GM12878 (cell line): ENCODE measurements around the gene PRKG1. TPM values are rescaled to one million over a fixed set of nuclear protein-coding genes. Genes with fewer than 3 reads are reported as not detected.

Experiments
- ATAC-seq: fragments of 200-7000 bp; cut with Tn5 transposase; 3 replicates; pipeline ENCODE4 v1.9.1; 2020; ENCODE audit warnings: mild to moderate bottlenecking, moderate library complexity
- BruUV-seq: library from RNA; stranded (reverse); fragments of 400-500 nt; replicated peaks from 2 replicates; lab custom pipeline; 2021; lab: Mats Ljungman, UMichigan
- CTCF ChIA-PET: fragments of 300-600 bp; sonication (Branson Sonifier 250); formaldehyde crosslinking; extraction: SDS; loops from one replicate; lab custom pipeline; 2021; ENCODE audit warnings: inconsistent platforms; lab: Yijun Ruan, JAX
- POLR2A ChIA-PET: fragments of 350-600 bp; formaldehyde crosslinking; extraction: SDS; loops from one replicate; lab custom pipeline; 2021; ENCODE audit warnings: inconsistent platforms; lab: Charles Lee
- RAD21 ChIA-PET: fragments of 300-600 bp; sonication (Branson Sonifier 250); formaldehyde crosslinking; loops from one replicate; lab custom pipeline; 2023; ENCODE audit warnings: antibody characterized with exemption; ENCODE audit not compliant: unreplicated experiment; lab: Charles Lee
- SMC1A ChIA-PET: fragments of 300-600 bp; sonication (Branson Sonifier 250); formaldehyde crosslinking; loops from one replicate; lab custom pipeline; 2023; ENCODE audit not compliant: unreplicated experiment, uncharacterized antibody; lab: Charles Lee
- DNase-seq: peaks from one replicate; pipeline ENCODE4 v3.0.0-alpha.2; 2011; ENCODE audit warnings: low read depth, low spot score
- FAIRE-seq: peaks from 3 replicates; lab custom pipeline; 2011; peaks lifted over from hg19 to GRCh38; lab: Jason Lieb, UNC
- H2AFZ ChIP-seq: 2 replicates; pipeline ENCODE4 v1.6.0; 2011; ENCODE audit warnings: low read depth, low read length, control low read depth; ENCODE audit not compliant: control insufficient read depth
- H3K27ac ChIP-seq: 2 replicates; pipeline ENCODE4 v1.5.1; 2011; ENCODE audit warnings: control low read depth; ENCODE audit not compliant: control insufficient read depth, insufficient read depth
- H3K27me3 ChIP-seq, 2 experiments: replicated peaks in 1 of 2; 2 replicates each; pipeline versions ENCODE4 v1.6.0 to v1.6.1; 2011; ENCODE audit warnings: low read length in 1 of 2; ENCODE audit not compliant: control insufficient read depth in 2 of 2, insufficient read depth in 2 of 2
- H3K36me3 ChIP-seq, 2 experiments: 2 replicates each; pipeline ENCODE4 v1.5.1; 2011; ENCODE audit warnings: low read length in 1 of 2; ENCODE audit not compliant: control insufficient read depth in 2 of 2, insufficient read depth in 2 of 2
- H3K4me1 ChIP-seq: 2 replicates; pipeline ENCODE4 v1.6.1; 2011; ENCODE audit warnings: mild to moderate bottlenecking, low read length, moderate library complexity, mixed read lengths; ENCODE audit not compliant: control insufficient read depth, insufficient read depth
- H3K4me2 ChIP-seq: 2 replicates; pipeline ENCODE4 v1.6.0; 2011; ENCODE audit warnings: control low read depth; ENCODE audit not compliant: control insufficient read depth, insufficient read depth
- H3K4me3 ChIP-seq: fragments of 200-600 bp; sonication (generic); 2 replicates; pipeline ENCODE4 v1.5.1; 2016
- H3K79me2 ChIP-seq: 2 replicates; pipeline ENCODE4 v1.6.0; 2011; ENCODE audit warnings: low read length; ENCODE audit not compliant: control insufficient read depth, insufficient read depth
- H3K9ac ChIP-seq: 2 replicates; pipeline ENCODE4 v1.8.0; 2011; ENCODE audit warnings: low read length, control low read depth, mixed read lengths; ENCODE audit not compliant: control insufficient read depth, insufficient read depth
- H3K9me3 ChIP-seq: replicated peaks from 3 replicates; pipeline ENCODE4 v1.5.1; 2011; ENCODE audit warnings: mild to moderate bottlenecking, low read length; ENCODE audit not compliant: control insufficient read depth, insufficient read depth
- H4K20me1 ChIP-seq: 2 replicates; pipeline ENCODE4 v1.6.0; 2011; ENCODE audit not compliant: control insufficient read depth, insufficient read depth
- BCL11A ChIP-seq: IDR thresholded peaks from 2 replicates; pipeline ENCODE4 v1.6.1; 2011; ENCODE audit warnings: low read depth, low read length
- BHLHE40 ChIP-seq, 2 experiments: fragments of 450-650 bp in 1 of 2; IDR thresholded peaks; 2 replicates each; pipeline ENCODE4 v1.6.1; 2011 to 2017; ENCODE audit warnings: low read depth in 2 of 2, borderline replicate concordance in 1 of 2, improper control_type of control experiment in 1 of 2, low read length in 1 of 2, mild to moderate bottlenecking in 1 of 2
- JUND ChIP-seq: IDR thresholded peaks from 2 replicates; pipeline ENCODE4 v1.6.1; 2012; ENCODE audit warnings: low read depth, mild to moderate bottlenecking, low read length, improper control_type of control experiment, moderate library complexity
- SIX5 ChIP-seq: IDR thresholded peaks from 2 replicates; pipeline ENCODE4 v1.6.1; 2011; ENCODE audit warnings: mild to moderate bottlenecking, low read depth, low read length, moderate library complexity; ENCODE audit not compliant: severe bottlenecking
- STAT1 ChIP-seq: fragments of 450-650 bp; conservative IDR thresholded peaks from 2 replicates; pipeline ENCODE4 v1.6.1; 2014; ENCODE audit warnings: antibody characterized with exemption, mild to moderate bottlenecking
- ZSCAN29 ChIP-seq: fragments of 450-650 bp; IDR thresholded peaks from 2 replicates; pipeline ENCODE4 v1.6.1; 2017; ENCODE audit warnings: mild to moderate bottlenecking, moderate library complexity
- WGBS: methylation state at CpG from one replicate; pipeline ENCODE4 v1.1.6; 2016; ENCODE audit warnings: low lambda C conversion rate; ENCODE audit not compliant: insufficient replicate concordance, insufficient coverage; ENCODE audit errors: missing lambda C conversion rate; 5-methylcytosine and 5-hydroxymethylcytosine counted together
- in situ Hi-C: fragments of 300-500 bp; cut with MboI; formaldehyde crosslinking; loops from 9 replicates; pipeline ENCODE4 v1.14.3; 2018; ENCODE audit warnings: mixed read lengths
- intact Hi-C: fragments of 100-400 bp; cut with micrococcal nuclease; formaldehyde crosslinking; loops from one replicate; pipeline ENCODE4 v1.14.2; 2022; ENCODE audit not compliant: unreplicated experiment
- polyA plus RNA-seq, 11 experiments: library from polyadenylated mRNA; depleted of rRNA in 4 of 11; unstranded in 6 of 11; stranded (reverse) in 5 of 11; fragments of >200 nt; fragmentation: Nextera tagmentation in 4 of 11; fragmentation: Illumina TruSeq in 1 of 11; extraction: Ambion mirVana in 4 of 11; extraction: Trizol in 1 of 11; gene quantifications; 1 replicate in 1 of 11; 2 replicates in 10 of 11; pipeline versions ENCODE4 v1.2.1 to v1.2.3, GENCODE V29; 2011 to 2016; ENCODE audit warnings: inconsistent platforms in 2 of 11, missing spikeins in 2 of 11, low read depth in 1 of 11
- total RNA-seq, 4 experiments: library from RNA; depleted of rRNA in 3 of 4; stranded (reverse); fragments of >200 nt in 3 of 4; fragmentation: Illumina TruSeq in 1 of 4; extraction: Trizol in 1 of 4; gene quantifications; 2 replicates each; pipeline versions ENCODE4 v1.2.1 to v1.2.3, GENCODE V29; 2013 to 2021
- TF ChIP-seq, protein P1 (sequence below): IDR thresholded peaks from 2 replicates; pipeline ENCODE4 v1.6.1; 2011; ENCODE audit warnings: low read depth, mild to moderate bottlenecking, low read length, moderate library complexity, borderline replicate concordance; ENCODE audit errors: extremely low read depth
- TF ChIP-seq, protein P2 (sequence below), 3 experiments: IDR thresholded peaks in 2 of 3; conservative IDR thresholded peaks in 1 of 3; 2 replicates each; pipeline ENCODE4 v1.5.1; 2011; ENCODE audit warnings: low read depth in 3 of 3, low read length in 3 of 3, mild to moderate bottlenecking in 3 of 3, control low read depth in 2 of 3, moderate library complexity in 2 of 3, inconsistent platforms in 1 of 3, mixed read lengths in 1 of 3; ENCODE audit not compliant: control insufficient read depth in 2 of 3, insufficient read depth in 1 of 3; ENCODE audit errors: extremely low read depth in 1 of 3
- TF ChIP-seq, protein P3 (sequence below): fragments of 450-650 bp; formaldehyde crosslinking; IDR thresholded peaks from 2 replicates; pipeline ENCODE4 v1.5.0; 2022; ENCODE audit warnings: mild to moderate bottlenecking, missing genetic modification characterization

PRKG1 gene
- total and polyA plus RNA-seq, 10 of the 15 experiments (the other 5 are each of a cell fraction or from before 2014, with no cell fraction given): 0.04 to 0.05 TPM; not detected in 8

DNA sequence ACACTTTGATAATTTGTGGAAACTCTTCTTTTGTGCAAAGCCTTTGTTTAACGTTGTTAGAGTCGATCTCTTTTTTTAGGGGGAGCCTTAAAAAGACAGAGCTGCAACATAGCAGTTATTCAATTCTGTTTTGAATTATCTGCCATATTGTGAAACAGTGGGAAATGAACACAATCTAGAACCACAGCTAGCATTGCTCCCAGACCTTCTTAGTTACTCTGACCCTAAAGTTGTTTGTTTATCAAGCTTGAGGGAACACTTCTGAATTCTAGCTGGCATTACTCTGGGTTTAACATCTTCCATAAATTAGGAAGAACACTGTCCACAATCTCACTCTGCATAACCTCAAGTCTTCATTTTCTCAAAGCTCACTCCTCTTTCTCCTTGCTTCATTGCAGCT is 217.7 kb downstream of the PRKG1 start:
- RAD21 ChIA-PET: no interaction called here
- Histone ChIP-seq H3K4me1 (no peaks in the 10 kb centered on the region), H3K9me3 (no peaks in the 10 kb centered on the region), H3K9ac (no peak overlapping the region), H3K27ac (no peak overlapping the region), H2AFZ (no peak overlapping the region), H3K4me2 (no peak overlapping the region), H4K20me1 (no peaks in the 10 kb centered on the region), H3K36me3 (no peaks in the 10 kb centered on the region), H3K79me2 (no peaks in the 10 kb centered on the region), H3K27me3 (no peaks in the 10 kb centered on the region), H3K4me3 (no peak overlapping the region)
- DNase-seq: no peak
- no peak for FAIRE-seq
- TF ChIP-seq BHLHE40 (IDR thresholded peaks at IDR 0.05; ENCODE audit: borderline replicate concordance in 1 of 2, low read depth in 2 of 2, low read length in 1 of 2) (no peak), SIX5 (no peak), JUND (no peak), STAT1 (no peak)
- TF ChIP-seq, protein P1, sequence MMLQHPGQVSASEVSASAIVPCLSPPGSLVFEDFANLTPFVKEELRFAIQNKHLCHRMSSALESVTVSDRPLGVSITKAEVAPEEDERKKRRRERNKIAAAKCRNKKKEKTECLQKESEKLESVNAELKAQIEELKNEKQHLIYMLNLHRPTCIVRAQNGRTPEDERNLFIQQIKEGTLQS: no peak
- no TSS peak for BruUV-seq
- intact Hi-C loops (no loop called here), in situ Hi-C loops (no loop called here)
- CTCF ChIA-PET: interaction anchor here (0.9 kb wide), 1 partner anchor 34 kb away, joined by 3 read pairs; no protein-coding TSS in a partner anchor
- SMC1A ChIA-PET: interaction anchor here (1.5 kb wide), 1 partner anchor 28 kb away, joined by 3 read pairs; no protein-coding TSS in a partner anchor
- POLR2A ChIA-PET: no interaction called here
- WGBS: 50% methylated on average over 2 of the region's 2 CpGs
- no peak for ATAC-seq

DNA sequence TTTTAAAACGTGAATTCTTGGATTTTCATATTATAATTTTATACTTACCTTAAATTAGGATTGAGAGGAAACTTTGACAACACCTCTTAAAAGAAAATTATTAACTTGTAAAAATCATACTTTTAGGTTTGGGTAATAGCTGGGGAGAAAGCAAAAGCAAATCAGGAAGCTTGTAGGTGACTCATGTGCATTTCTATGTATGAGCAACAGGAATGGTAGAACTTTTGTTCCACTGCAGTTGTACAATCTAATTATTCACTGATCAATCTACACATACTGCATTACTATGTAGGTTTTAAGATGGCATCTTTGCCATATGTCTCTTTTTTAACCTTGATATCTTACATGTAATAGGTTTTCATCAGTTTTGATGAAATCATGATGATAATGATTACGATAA is 223.2 kb downstream of the PRKG1 start:
- ChIA-PET RAD21 (no interaction called here), SMC1A (interaction anchor here (1.1 kb wide), 1 partner anchor 11 kb away, joined by 3 read pairs; no protein-coding TSS in a partner anchor), POLR2A (no interaction called here), CTCF (no interaction called here)
- no peak overlapping the region for H2AFZ ChIP-seq
- H3K36me3 ChIP-seq: no peaks in the 10 kb centered on the region
- 0% methylated on average over 2 of the region's 2 CpGs for WGBS
- no peaks in the 10 kb centered on the region for H3K4me1 ChIP-seq
- DNase-seq (no peak), ATAC-seq (no peak), FAIRE-seq (no peak)
- intact Hi-C loops: no loop called here
- no peak overlapping the region for H3K4me3 ChIP-seq
- H3K27ac ChIP-seq: no peak overlapping the region
- no peaks in the 10 kb centered on the region for H3K9me3 ChIP-seq
- H3K9ac ChIP-seq: no peak overlapping the region
- no peaks in the 10 kb centered on the region for H3K27me3 ChIP-seq
- no peaks in the 10 kb centered on the region for H4K20me1 ChIP-seq
- no TSS peak for BruUV-seq
- H3K79me2 ChIP-seq: no peaks in the 10 kb centered on the region
- in situ Hi-C loops: no loop called here
- no peak overlapping the region for H3K4me2 ChIP-seq
- TF ChIP-seq, protein P2, sequence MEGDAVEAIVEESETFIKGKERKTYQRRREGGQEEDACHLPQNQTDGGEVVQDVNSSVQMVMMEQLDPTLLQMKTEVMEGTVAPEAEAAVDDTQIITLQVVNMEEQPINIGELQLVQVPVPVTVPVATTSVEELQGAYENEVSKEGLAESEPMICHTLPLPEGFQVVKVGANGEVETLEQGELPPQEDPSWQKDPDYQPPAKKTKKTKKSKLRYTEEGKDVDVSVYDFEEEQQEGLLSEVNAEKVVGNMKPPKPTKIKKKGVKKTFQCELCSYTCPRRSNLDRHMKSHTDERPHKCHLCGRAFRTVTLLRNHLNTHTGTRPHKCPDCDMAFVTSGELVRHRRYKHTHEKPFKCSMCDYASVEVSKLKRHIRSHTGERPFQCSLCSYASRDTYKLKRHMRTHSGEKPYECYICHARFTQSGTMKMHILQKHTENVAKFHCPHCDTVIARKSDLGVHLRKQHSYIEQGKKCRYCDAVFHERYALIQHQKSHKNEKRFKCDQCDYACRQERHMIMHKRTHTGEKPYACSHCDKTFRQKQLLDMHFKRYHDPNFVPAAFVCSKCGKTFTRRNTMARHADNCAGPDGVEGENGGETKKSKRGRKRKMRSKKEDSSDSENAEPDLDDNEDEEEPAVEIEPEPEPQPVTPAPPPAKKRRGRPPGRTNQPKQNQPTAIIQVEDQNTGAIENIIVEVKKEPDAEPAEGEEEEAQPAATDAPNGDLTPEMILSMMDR (IDR thresholded peaks at IDR 0.05 in 2 of 3, conservative IDR thresholded peaks at IDR 0.05 in 1 of 3; ENCODE audit: control insufficient read depth in 2 of 3, extremely low read depth in 1 of 3, insufficient read depth in 1 of 3, low read depth in 3 of 3, low read length in 3 of 3): no peak
- TF ChIP-seq BCL11A (no peak), SIX5 (no peak), ZSCAN29 (no peak)
- TF ChIP-seq, protein P3, sequence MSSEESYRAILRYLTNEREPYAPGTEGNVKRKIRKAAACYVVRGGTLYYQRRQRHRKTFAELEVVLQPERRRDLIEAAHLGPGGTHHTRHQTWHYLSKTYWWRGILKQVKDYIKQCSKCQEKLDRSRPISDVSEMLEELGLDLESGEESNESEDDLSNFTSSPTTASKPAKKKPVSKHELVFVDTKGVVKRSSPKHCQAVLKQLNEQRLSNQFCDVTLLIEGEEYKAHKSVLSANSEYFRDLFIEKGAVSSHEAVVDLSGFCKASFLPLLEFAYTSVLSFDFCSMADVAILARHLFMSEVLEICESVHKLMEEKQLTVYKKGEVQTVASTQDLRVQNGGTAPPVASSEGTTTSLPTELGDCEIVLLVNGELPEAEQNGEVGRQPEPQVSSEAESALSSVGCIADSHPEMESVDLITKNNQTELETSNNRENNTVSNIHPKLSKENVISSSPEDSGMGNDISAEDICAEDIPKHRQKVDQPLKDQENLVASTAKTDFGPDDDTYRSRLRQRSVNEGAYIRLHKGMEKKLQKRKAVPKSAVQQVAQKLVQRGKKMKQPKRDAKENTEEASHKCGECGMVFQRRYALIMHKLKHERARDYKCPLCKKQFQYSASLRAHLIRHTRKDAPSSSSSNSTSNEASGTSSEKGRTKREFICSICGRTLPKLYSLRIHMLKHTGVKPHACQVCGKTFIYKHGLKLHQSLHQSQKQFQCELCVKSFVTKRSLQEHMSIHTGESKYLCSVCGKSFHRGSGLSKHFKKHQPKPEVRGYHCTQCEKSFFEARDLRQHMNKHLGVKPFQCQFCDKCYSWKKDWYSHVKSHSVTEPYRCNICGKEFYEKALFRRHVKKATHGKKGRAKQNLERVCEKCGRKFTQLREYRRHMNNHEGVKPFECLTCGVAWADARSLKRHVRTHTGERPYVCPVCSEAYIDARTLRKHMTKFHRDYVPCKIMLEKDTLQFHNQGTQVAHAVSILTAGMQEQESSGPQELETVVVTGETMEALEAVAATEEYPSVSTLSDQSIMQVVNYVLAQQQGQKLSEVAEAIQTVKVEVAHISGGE (CRISPR knock-in tag): no peak
